H1 (cell line): Measurements from ENCODE around the gene SCARF1. TPM values are rescaled to one million over a fixed set of nuclear protein-coding genes. Genes with fewer than 3 reads are reported as not detected.

Source experiments
- CTCF ChIA-PET: fragments of 300-600 bp; sonication (Branson Sonifier 250); formaldehyde crosslinking; loops from one replicate; lab custom pipeline; 2021; ENCODE audit not compliant: partially characterized antibody; lab: Charles Lee
- POLR2A ChIA-PET: fragments of 300-600 bp; sonication (Branson Sonifier 250); formaldehyde crosslinking; loops from one replicate; lab custom pipeline; 2021; ENCODE audit warnings: inconsistent platforms; ENCODE audit not compliant: partially characterized antibody; lab: Charles Lee
- DNase-seq, 2 experiments: peaks; one replicate each; pipeline versions ENCODE4 v3.0.0 to v3.0.0-alpha.2; 2010 to 2022; ENCODE audit warnings: low spot score in 2 of 2, low read depth in 1 of 2, mixed read lengths in 1 of 2
- FAIRE-seq: peaks from 2 replicates; lab custom pipeline; 2011; peaks lifted over from hg19 to GRCh38; lab: Jason Lieb, UNC
- H2AFZ ChIP-seq: 2 replicates; pipeline ENCODE4 v1.8.1; 2012; ENCODE audit warnings: low read length, inconsistent platforms
- H2AK5ac ChIP-seq: 2 replicates; pipeline ENCODE4 v1.6.1; 2013; ENCODE audit warnings: low read depth, low read length
- H2BK120ac ChIP-seq: replicated peaks from 2 replicates; pipeline ENCODE3; 2013; ENCODE audit warnings: low read depth, low read length, inconsistent platforms
- H2BK12ac ChIP-seq: 2 replicates; pipeline ENCODE4 v1.6.1; 2013; ENCODE audit warnings: low read depth, low read length
- H2BK15ac ChIP-seq: 2 replicates; pipeline ENCODE4 v1.6.1; 2013; ENCODE audit warnings: low read length
- H2BK20ac ChIP-seq: 2 replicates; pipeline ENCODE4 v1.6.1; 2013; ENCODE audit warnings: low read length
- H2BK5ac ChIP-seq: 2 replicates; pipeline ENCODE4 v1.6.1; 2013; ENCODE audit warnings: low read depth, low read length
- H3K14ac ChIP-seq: 2 replicates; pipeline ENCODE4 v1.6.1; 2013; ENCODE audit warnings: inconsistent platforms; ENCODE audit not compliant: insufficient read length
- H3K18ac ChIP-seq: 2 replicates; pipeline ENCODE4 v1.6.1; 2013; ENCODE audit warnings: low read length; ENCODE audit errors: extremely low read depth
- H3K23ac ChIP-seq: 2 replicates; pipeline ENCODE4 v1.6.1; 2013; ENCODE audit warnings: inconsistent platforms; ENCODE audit not compliant: insufficient read length
- H3K23me2 ChIP-seq: 2 replicates; pipeline ENCODE4 v1.6.1; 2013; ENCODE audit warnings: low read depth, low read length
- H3K27ac ChIP-seq: 2 replicates; pipeline ENCODE4 v1.6.1; 2011; ENCODE audit warnings: low read depth, low read length, inconsistent platforms
- H3K27me3 ChIP-seq, 4 experiments: replicated peaks in 1 of 4; 1 replicate in 1 of 4; 2 replicates in 3 of 4; pipeline versions ENCODE4 v1.6.1 to v1.8.1; 2011 to 2013; ENCODE audit warnings: low read length in 3 of 4, mild to moderate bottlenecking in 3 of 4, inconsistent platforms in 2 of 4, mixed read lengths in 2 of 4, moderate library complexity in 1 of 4; ENCODE audit not compliant: control insufficient read depth in 3 of 4, insufficient read depth in 3 of 4; ENCODE audit errors: extremely low read depth in 1 of 4
- H3K36me3 ChIP-seq, 4 experiments: 2 replicates each; pipeline versions ENCODE4 v1.6.1 to v1.8.1; 2011 to 2013; ENCODE audit warnings: mild to moderate bottlenecking in 4 of 4, low read length in 3 of 4, moderate library complexity in 2 of 4, control low read depth in 1 of 4, inconsistent platforms in 1 of 4; ENCODE audit not compliant: insufficient read depth in 4 of 4, control insufficient read depth in 2 of 4
- H3K4ac ChIP-seq: replicated peaks from 2 replicates; pipeline ENCODE3; 2013; ENCODE audit warnings: low read length, low read depth, mixed read lengths, inconsistent platforms; ENCODE audit not compliant: insufficient read length
- H3K4me1 ChIP-seq, 4 experiments: replicated peaks in 1 of 4; 1 replicate in 1 of 4; 2 replicates in 3 of 4; pipeline versions ENCODE4 v1.6.1 to v1.8.1; 2011 to 2013; ENCODE audit warnings: low read length in 3 of 4, inconsistent platforms in 2 of 4, mixed read lengths in 1 of 4; ENCODE audit not compliant: insufficient read depth in 4 of 4, control insufficient read depth in 3 of 4
- H3K4me2 ChIP-seq, 2 experiments: 2 replicates each; pipeline versions ENCODE4 v1.6.1 to v1.8.1; 2011 to 2013; ENCODE audit warnings: low read depth in 2 of 2, low read length in 2 of 2, control low read depth in 1 of 2, inconsistent platforms in 1 of 2, mild to moderate bottlenecking in 1 of 2; ENCODE audit not compliant: insufficient read depth in 1 of 2
- H3K4me3 ChIP-seq, 4 experiments: fragments of 200-600, 300-600 bp in 1 of 4; sonication (generic), shearing (Covaris generic), sonication (Bioruptor Twin) in 1 of 4; 2 replicates each; pipeline versions ENCODE4 v1.5.1 to v1.8.1; 2011 to 2016; ENCODE audit warnings: low read length in 4 of 4, low read depth in 3 of 4, control low read depth in 2 of 4, inconsistent platforms in 2 of 4, mild to moderate bottlenecking in 2 of 4, mixed read lengths in 1 of 4, moderate library complexity in 1 of 4; ENCODE audit not compliant: insufficient read depth in 2 of 4; ENCODE audit errors: extremely low read depth in 1 of 4
- H3K56ac ChIP-seq: replicated peaks from 2 replicates; pipeline ENCODE3; 2013; ENCODE audit warnings: low read depth, mild to moderate bottlenecking, mixed read lengths, low read length, inconsistent platforms; ENCODE audit not compliant: insufficient read length
- H3K79me1 ChIP-seq: 2 replicates; pipeline ENCODE4 v1.6.1; 2013; ENCODE audit warnings: low read depth, low read length, control low read depth
- H3K79me2 ChIP-seq, 2 experiments: 2 replicates each; pipeline versions ENCODE4 v1.6.1 to v1.8.1; 2012 to 2013; ENCODE audit warnings: low read length in 2 of 2, mild to moderate bottlenecking in 2 of 2, inconsistent platforms in 1 of 2; ENCODE audit not compliant: insufficient read depth in 2 of 2, control insufficient read depth in 1 of 2
- H3K9ac ChIP-seq, 4 experiments: replicated peaks in 1 of 4; 1 replicate in 1 of 4; 2 replicates in 3 of 4; pipeline versions ENCODE4 v1.6.1 to v1.8.1; 2011 to 2013; ENCODE audit warnings: low read depth in 3 of 4, low read length in 3 of 4, control low read depth in 2 of 4, mild to moderate bottlenecking in 2 of 4, moderate library complexity in 2 of 4, inconsistent platforms in 1 of 4; ENCODE audit errors: extremely low read depth in 1 of 4
- H3K9me3 ChIP-seq, 2 experiments: 2 replicates each; pipeline versions ENCODE4 v1.6.1 to v1.8.1; 2012 to 2013; ENCODE audit warnings: mild to moderate bottlenecking in 2 of 2, moderate library complexity in 2 of 2, control low read depth in 1 of 2, inconsistent platforms in 1 of 2, low read depth in 1 of 2, low read length in 1 of 2, mixed read lengths in 1 of 2; ENCODE audit not compliant: insufficient read depth in 2 of 2
- H4K20me1 ChIP-seq, 2 experiments: replicated peaks in 1 of 2; 2 replicates each; pipeline versions ENCODE3 to v1.8.1; 2011 to 2013; ENCODE audit warnings: inconsistent platforms in 2 of 2, low read length in 2 of 2, mild to moderate bottlenecking in 1 of 2; ENCODE audit not compliant: insufficient read depth in 2 of 2, control insufficient read depth in 1 of 2
- H4K5ac ChIP-seq: 2 replicates; pipeline ENCODE4 v1.6.1; 2013; ENCODE audit warnings: low read length, low read depth, mixed read lengths, inconsistent platforms; ENCODE audit not compliant: insufficient read length
- H4K8ac ChIP-seq: 2 replicates; pipeline ENCODE4 v1.8.0; 2013; ENCODE audit warnings: mild to moderate bottlenecking, moderate library complexity, low read length, inconsistent platforms; ENCODE audit not compliant: insufficient read depth; ENCODE audit errors: extremely low read depth
- H4K91ac ChIP-seq: replicated peaks from 2 replicates; pipeline ENCODE3; 2013; ENCODE audit warnings: low read length, mixed read lengths, inconsistent platforms; ENCODE audit not compliant: insufficient read length
- BRCA1 ChIP-seq: IDR thresholded peaks from 2 replicates; pipeline ENCODE4 v1.6.1; 2012; ENCODE audit warnings: low read depth, low read length, improper control_type of control experiment
- CREB1 ChIP-seq: IDR thresholded peaks from 2 replicates; pipeline ENCODE4 v1.6.1; 2012; ENCODE audit warnings: inconsistent platforms
- GABPA ChIP-seq: IDR thresholded peaks from 2 replicates; pipeline ENCODE4 v1.6.1; 2011; ENCODE audit warnings: mild to moderate bottlenecking, low read length, moderate library complexity, borderline replicate concordance; ENCODE audit not compliant: insufficient read depth
- JUND ChIP-seq: IDR thresholded peaks from 2 replicates; pipeline ENCODE4 v1.6.1; 2011; ENCODE audit warnings: mild to moderate bottlenecking, improper control_type of control experiment, low read length
- KDM1A ChIP-seq: fragments of 200-600, 300-600 bp; sonication (generic); IDR thresholded peaks from 2 replicates; pipeline ENCODE4 v1.7.1; 2016; ENCODE audit warnings: mild to moderate bottlenecking, low read length, borderline replicate concordance
- RNF2 ChIP-seq: fragments of 200-900, 300-1000 bp; sonication (generic); IDR thresholded peaks from 2 replicates; pipeline ENCODE4 v1.7.1; 2016; ENCODE audit warnings: borderline replicate concordance, low read depth, mild to moderate bottlenecking, antibody characterized with exemption, low read length; ENCODE audit not compliant: poor library complexity, severe bottlenecking; ENCODE audit errors: missing control alignments
- WGBS, 2 experiments: shearing (Covaris generic) in 1 of 2; methylation state at CpG; one replicate each; pipeline versions ENCODE4 v1.1.6 to v1.1.7; 2013 to 2015; ENCODE audit warnings: low lambda C conversion rate in 2 of 2, mixed read lengths in 2 of 2, inconsistent platforms in 1 of 2, low coverage in 1 of 2, missing lambda C conversion rate in 1 of 2; ENCODE audit not compliant: insufficient replicate concordance in 2 of 2, insufficient coverage in 1 of 2, insufficient read length in 1 of 2; ENCODE audit errors: extremely low coverage in 1 of 2, missing lambda C conversion rate in 1 of 2; 5-methylcytosine and 5-hydroxymethylcytosine counted together
- polyA plus RNA-seq, 7 experiments: library from polyadenylated mRNA; depleted of rRNA in 3 of 7; stranded (reverse) in 5 of 7; unstranded in 2 of 7; fragments of >200 nt in 5 of 7; fragments of 200-250 nt in 2 of 7; gene quantifications; 1 replicate in 5 of 7; 2 replicates in 1 of 7; 4 replicates in 1 of 7; pipeline versions ENCODE4 v1.2.1 to v1.2.3, GENCODE V29; 2011 to 2013; ENCODE audit warnings: missing spikeins in 2 of 7, mixed read lengths in 2 of 7
- total RNA-seq: library from RNA; stranded (reverse); fragmentation: NEBNext Ultra II Directional; extraction: Animal tissue kit (Norgen Biotek cat#: 25700); gene quantifications from 2 replicates; pipeline ENCODE4 v1.2.1, GENCODE V29; 2021
- TF ChIP-seq, protein P1 (sequence below), 3 experiments: IDR thresholded peaks; 1 replicate in 2 of 3; 2 replicates in 1 of 3; pipeline versions ENCODE4 v1.5.1 to v1.6.1; 2011; ENCODE audit warnings: low read length in 3 of 3, mild to moderate bottlenecking in 3 of 3, inconsistent platforms in 2 of 3, low read depth in 1 of 3, moderate library complexity in 1 of 3; ENCODE audit not compliant: insufficient read depth in 1 of 3; ENCODE audit errors: control extremely low read depth in 1 of 3
- TF ChIP-seq, protein P2 (sequence below): IDR thresholded peaks from 2 replicates; pipeline ENCODE4 v1.6.1; 2012; ENCODE audit warnings: inconsistent platforms

SCARF1 gene
- total and polyA plus RNA-seq, 2 of the 8 experiments (the other 6 are each of a cell fraction or from before 2014, with no cell fraction given) = 1.1 to 1.6 TPM

DNA sequence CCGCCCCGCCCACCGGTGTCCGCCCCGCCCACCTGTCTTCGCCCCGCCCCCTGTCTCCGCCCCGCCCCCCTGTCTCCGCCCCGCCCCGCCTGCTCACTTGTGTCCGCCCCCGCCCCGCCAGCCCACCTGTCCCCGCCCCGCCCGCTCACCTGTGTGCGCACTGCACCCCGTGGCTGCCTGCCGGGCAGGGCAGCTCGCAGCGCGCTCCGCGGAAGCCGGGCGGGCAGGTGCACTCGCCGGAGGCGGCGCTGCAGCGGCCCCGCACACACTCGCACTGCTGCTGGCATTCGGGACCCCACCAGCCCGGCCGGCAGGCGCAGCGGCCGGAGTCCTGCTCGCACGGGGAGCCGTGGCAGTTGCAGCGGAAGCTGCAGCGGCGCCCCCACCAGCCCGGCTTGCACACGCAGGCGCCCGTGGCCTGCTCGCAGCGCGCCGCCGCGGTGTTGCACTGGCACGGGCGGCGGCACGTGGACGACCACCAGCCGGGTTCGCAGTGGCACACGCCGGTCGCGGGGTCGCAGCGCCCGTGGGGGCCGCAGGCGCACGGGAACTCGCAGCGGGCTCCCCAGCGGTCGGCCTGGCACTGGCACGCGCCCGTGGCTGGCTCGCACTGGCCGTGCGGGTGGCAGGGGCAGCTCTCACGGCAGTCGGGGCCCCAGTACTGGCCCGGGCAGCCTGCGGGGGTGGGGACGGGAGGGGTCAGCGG, 2.1 kb downstream of the SCARF1 start:
- Histone ChIP-seq H3K27me3 (peaks cover 0 to 19% (median 8%) of the 10 kb centered on the region in 4 experiments; a peak in 5 of 7 replicates), H4K20me1 (no peaks in the 10 kb centered on the region), H2BK120ac (no peak overlapping the region), H2BK12ac (0 out of 2 replicates have a peak overlapping the region, but pooled peaks have one; percentile 43), H3K4me1 (peaks cover 0 to 52% (median 25%) of the 10 kb centered on the region in 4 experiments; a peak in 6 of 7 replicates), H2BK20ac (no peak overlapping the region), H3K27ac (no peak overlapping the region), H3K4me2 (peak overlapping the region; percentile 31 to 73; a peak in 3 of 4 replicates), H2AFZ (no peak overlapping the region), H4K91ac (no peak overlapping the region), H3K4me3 (peak overlapping the region; percentile 15 to 63 (median 44); a peak in 7 of 8 replicates), H3K79me2 (no peaks in the 10 kb centered on the region), H3K9me3 (no peaks in the 10 kb centered on the region), H2BK5ac (no peak overlapping the region), H4K8ac (peak overlapping the region; percentile 40; the same call in 1 of the 2 replicates), H3K79me1 (no peaks in the 10 kb centered on the region), H3K56ac (no peak overlapping the region), H3K9ac (peak overlapping the region in 1 of 4 experiments; percentile 38; a peak in 1 of 7 replicates), H4K5ac (no peak overlapping the region), H3K23me2 (peaks cover 6% of the 10 kb centered on the region; the same call in 1 of the 2 replicates), H3K18ac (no peak overlapping the region; the same call in 1 of the 2 replicates), H2BK15ac (no peak overlapping the region), H3K4ac (no peak overlapping the region), H3K36me3 (no peaks in the 10 kb centered on the region), H2AK5ac (no peak overlapping the region), H3K14ac (no peak overlapping the region), H3K23ac (no peak overlapping the region)
- peak in 1 of 2 experiments; percentile 88 for DNase-seq
- ChIA-PET POLR2A (interaction anchor here (0.6 to 0.9 kb wide), 2 partner anchors 48 to 81 kb away, joined by 3 read pairs; partner anchors contain the start of gene PITPNA), CTCF (interaction anchor here (1.3 to 1.6 kb wide), 2 partner anchors 8 to 65 kb away, joined by 4 read pairs; no protein-coding TSS in a partner anchor)
- no peak for FAIRE-seq
- WGBS, 2 experiments = 9% methylated on average over 39 of the region's 90 CpGs; no CpG with 5 or more reads in 1 of the 2 experiments
- peak; percentile 63; the same call in 1 of the 2 replicates for TF ChIP-seq GABPA
- no peak for TF ChIP-seq CREB1
- TF ChIP-seq KDM1A = no peak
- TF ChIP-seq, protein P1, sequence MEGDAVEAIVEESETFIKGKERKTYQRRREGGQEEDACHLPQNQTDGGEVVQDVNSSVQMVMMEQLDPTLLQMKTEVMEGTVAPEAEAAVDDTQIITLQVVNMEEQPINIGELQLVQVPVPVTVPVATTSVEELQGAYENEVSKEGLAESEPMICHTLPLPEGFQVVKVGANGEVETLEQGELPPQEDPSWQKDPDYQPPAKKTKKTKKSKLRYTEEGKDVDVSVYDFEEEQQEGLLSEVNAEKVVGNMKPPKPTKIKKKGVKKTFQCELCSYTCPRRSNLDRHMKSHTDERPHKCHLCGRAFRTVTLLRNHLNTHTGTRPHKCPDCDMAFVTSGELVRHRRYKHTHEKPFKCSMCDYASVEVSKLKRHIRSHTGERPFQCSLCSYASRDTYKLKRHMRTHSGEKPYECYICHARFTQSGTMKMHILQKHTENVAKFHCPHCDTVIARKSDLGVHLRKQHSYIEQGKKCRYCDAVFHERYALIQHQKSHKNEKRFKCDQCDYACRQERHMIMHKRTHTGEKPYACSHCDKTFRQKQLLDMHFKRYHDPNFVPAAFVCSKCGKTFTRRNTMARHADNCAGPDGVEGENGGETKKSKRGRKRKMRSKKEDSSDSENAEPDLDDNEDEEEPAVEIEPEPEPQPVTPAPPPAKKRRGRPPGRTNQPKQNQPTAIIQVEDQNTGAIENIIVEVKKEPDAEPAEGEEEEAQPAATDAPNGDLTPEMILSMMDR (IDR thresholded peaks at IDR 0.05; ENCODE audit: control extremely low read depth in 1 of 3, insufficient read depth in 1 of 3, low read depth in 1 of 3, low read length in 3 of 3) = peak; percentile 62 to 89 (median 69)
- no peak for TF ChIP-seq JUND
- peak; percentile 29 for TF ChIP-seq RNF2
- TF ChIP-seq BRCA1 = no peak
- TF ChIP-seq, protein P2, sequence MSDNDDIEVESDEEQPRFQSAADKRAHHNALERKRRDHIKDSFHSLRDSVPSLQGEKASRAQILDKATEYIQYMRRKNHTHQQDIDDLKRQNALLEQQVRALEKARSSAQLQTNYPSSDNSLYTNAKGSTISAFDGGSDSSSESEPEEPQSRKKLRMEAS = peak; percentile 31; the same call in 1 of the 2 replicates
